Breast epithelium (tissue), 3 donors: Measurements from ENCODE around the gene ATF5.

Source experiments
- CTCF ChIP-seq, 3 donors: fragments of 450-650 bp; IDR thresholded peaks; one replicate each; pipeline ENCODE4 v1.5.1; 2016 to 2017; ENCODE audit warnings: antibody characterized with exemption in 3 of 3, mild to moderate bottlenecking in 3 of 3, moderate library complexity in 3 of 3
- POLR2AphosphoS5 ChIP-seq, 3 donors: sonication (generic); formaldehyde crosslinking; IDR thresholded peaks; one replicate each; pipeline ENCODE4 v1.6.1; 2017; ENCODE audit warnings: antibody characterized with exemption in 3 of 3

GRCh38 chr19:49932731-49933131, 3.7 kb downstream of the ATF5 start:
- no peak for TF ChIP-seq CTCF (IDR thresholded peaks at IDR 0.05)
- no peak for TF ChIP-seq POLR2AphosphoS5 (IDR thresholded peaks at IDR 0.05)
